Measurements from ENCODE around the gene FOXN1. TPM values are rescaled to one million over a fixed set of nuclear protein-coding genes. Genes with fewer than 3 reads are reported as not detected.

Gene FOXN1
- total and polyA plus RNA-seq, 2 experiments from 2014 or later, result 0.87 TPM; not detected in 1

GRCh38 chr17:28547623-28548416 is 41.7 kb downstream of the FOXN1 start:
- peaks cover 22% of the 10 kb centered on the region for H3K79me2 ChIP-seq
- peaks cover 14% of the 10 kb centered on the region for H3K4me1 ChIP-seq (ENCODE audit: insufficient read depth)
- H3K27ac ChIP-seq, result no peak overlapping the region

GRCh38 chr17:28548417-28549130 is 42.4 kb downstream of the FOXN1 start:
- WGBS (ENCODE audit: low lambda C conversion rate, missing lambda C conversion rate), result 93% methylated on average over 6 of the region's 6 CpGs
- Histone ChIP-seq H3K79me2 (peaks cover 22% of the 10 kb centered on the region), H3K27me3 (no peaks in the 10 kb centered on the region), H3K4me3 (no peak overlapping the region), H4K20me1 (ENCODE audit: insufficient read depth, poor library complexity, severe bottlenecking) (peaks cover 10% of the 10 kb centered on the region), H2AFZ (no peak overlapping the region), H3K9me3 (ENCODE audit: low read depth) (no peaks in the 10 kb centered on the region), H3K36me3 (replicated peaks; ENCODE audit: insufficient read depth, low read depth) (no peaks in the 10 kb centered on the region), H3K4me1 (ENCODE audit: insufficient read depth) (peaks cover 22% of the 10 kb centered on the region), H3K9me2 (replicated peaks; ENCODE audit: insufficient read depth) (no peaks in the 10 kb centered on the region), H3K27ac (no peak overlapping the region), H3K4me2 (no peak overlapping the region)
- TF ChIP-seq EZH2 (IDR thresholded peaks at IDR 0.05; ENCODE audit: borderline replicate concordance) (no peak), EZH2phosphoT487 (IDR thresholded peaks at IDR 0.05; ENCODE audit: low read depth, severe bottlenecking, unreplicated experiment) (no peak)
- TF ChIP-seq, protein P1, sequence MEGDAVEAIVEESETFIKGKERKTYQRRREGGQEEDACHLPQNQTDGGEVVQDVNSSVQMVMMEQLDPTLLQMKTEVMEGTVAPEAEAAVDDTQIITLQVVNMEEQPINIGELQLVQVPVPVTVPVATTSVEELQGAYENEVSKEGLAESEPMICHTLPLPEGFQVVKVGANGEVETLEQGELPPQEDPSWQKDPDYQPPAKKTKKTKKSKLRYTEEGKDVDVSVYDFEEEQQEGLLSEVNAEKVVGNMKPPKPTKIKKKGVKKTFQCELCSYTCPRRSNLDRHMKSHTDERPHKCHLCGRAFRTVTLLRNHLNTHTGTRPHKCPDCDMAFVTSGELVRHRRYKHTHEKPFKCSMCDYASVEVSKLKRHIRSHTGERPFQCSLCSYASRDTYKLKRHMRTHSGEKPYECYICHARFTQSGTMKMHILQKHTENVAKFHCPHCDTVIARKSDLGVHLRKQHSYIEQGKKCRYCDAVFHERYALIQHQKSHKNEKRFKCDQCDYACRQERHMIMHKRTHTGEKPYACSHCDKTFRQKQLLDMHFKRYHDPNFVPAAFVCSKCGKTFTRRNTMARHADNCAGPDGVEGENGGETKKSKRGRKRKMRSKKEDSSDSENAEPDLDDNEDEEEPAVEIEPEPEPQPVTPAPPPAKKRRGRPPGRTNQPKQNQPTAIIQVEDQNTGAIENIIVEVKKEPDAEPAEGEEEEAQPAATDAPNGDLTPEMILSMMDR (IDR thresholded peaks at IDR 0.05; ENCODE audit: poor library complexity), result no peak
- DNase-seq (ENCODE audit: low spot score), result no peak

More at GRCh38 chr17:28547623-28548416, 41.7 kb downstream of the FOXN1 start:
- H3K4me3 ChIP-seq, result no peak overlapping the region
- peak; percentile 65 for DNase-seq (ENCODE audit: low spot score)
- H3K27me3 ChIP-seq, result no peaks in the 10 kb centered on the region
- no peaks in the 10 kb centered on the region for H3K36me3 ChIP-seq (replicated peaks; ENCODE audit: insufficient read depth, low read depth)
- no peak overlapping the region for H3K4me2 ChIP-seq
- H2AFZ ChIP-seq, result no peak overlapping the region
- H4K20me1 ChIP-seq (ENCODE audit: insufficient read depth, poor library complexity, severe bottlenecking), result peaks cover 10% of the 10 kb centered on the region
- H3K9me2 ChIP-seq (replicated peaks; ENCODE audit: insufficient read depth), result no peaks in the 10 kb centered on the region
- no peaks in the 10 kb centered on the region for H3K9me3 ChIP-seq (ENCODE audit: low read depth)
- 77% methylated on average over 26 of the region's 26 CpGs for WGBS (ENCODE audit: low lambda C conversion rate, missing lambda C conversion rate)
- TF ChIP-seq, protein P1 (IDR thresholded peaks at IDR 0.05; ENCODE audit: poor library complexity), result peak; percentile 66
- no peak for TF ChIP-seq EZH2phosphoT487 (IDR thresholded peaks at IDR 0.05; ENCODE audit: low read depth, severe bottlenecking, unreplicated experiment)

- no peaks in the 10 kb centered on the region for H3K9me2 ChIP-seq (replicated peaks; ENCODE audit: insufficient read depth)
- no peak overlapping the region for H3K4me3 ChIP-seq
- H3K4me2 ChIP-seq, result no peak overlapping the region
- no peaks in the 10 kb centered on the region for H3K27me3 ChIP-seq
- peaks cover 23% of the 10 kb centered on the region for H3K4me1 ChIP-seq (ENCODE audit: insufficient read depth)
- H2AFZ ChIP-seq, result no peak overlapping the region
- TF ChIP-seq EZH2phosphoT487 (IDR thresholded peaks at IDR 0.05; ENCODE audit: low read depth, severe bottlenecking, unreplicated experiment) (no peak), EZH2 (IDR thresholded peaks at IDR 0.05; ENCODE audit: borderline replicate concordance) (no peak)
- TF ChIP-seq, protein P1 (IDR thresholded peaks at IDR 0.05; ENCODE audit: poor library complexity), result no peak
- peaks cover 10% of the 10 kb centered on the region for H4K20me1 ChIP-seq (ENCODE audit: insufficient read depth, poor library complexity, severe bottlenecking)
- 86% methylated on average over 3 of the region's 3 CpGs for WGBS (ENCODE audit: low lambda C conversion rate, missing lambda C conversion rate)
- peaks cover 22% of the 10 kb centered on the region for H3K79me2 ChIP-seq
- DNase-seq (ENCODE audit: low spot score), result no peak
- H3K9me3 ChIP-seq (ENCODE audit: low read depth), result no peaks in the 10 kb centered on the region
- H3K27ac ChIP-seq, result no peak overlapping the region
- H3K36me3 ChIP-seq (replicated peaks; ENCODE audit: insufficient read depth, low read depth), result no peaks in the 10 kb centered on the region
These were observed 43.3 kb downstream of the FOXN1 start for GRCh38 chr17:28549236-28550132.
